Peyer's patch (tissue), 4 donors: ENCODE results near the gene EDDM3A.

ENCODE experiments used
- POLR2A ChIP-seq, 2 donors: fragments of 450-650 bp; IDR thresholded peaks; one replicate each; pipeline ENCODE4 v1.5.1; 2017; ENCODE audit warnings: antibody characterized with exemption in 2 of 2, mild to moderate bottlenecking in 2 of 2, moderate library complexity in 2 of 2
- TF ChIP-seq, protein P1 (sequence below), 6 experiments: fragments of 450-650 bp in 4 of 6; fragments of 200-600 bp in 2 of 6; sonication (generic) in 1 of 6; IDR thresholded peaks; one replicate each; pipeline ENCODE4 v1.5.1; 2017 to 2019; ENCODE audit warnings: antibody characterized with exemption in 6 of 6, mild to moderate bottlenecking in 3 of 6, moderate library complexity in 1 of 6

GRCh38 chr14:20748439-20748838 is 2.8 kb downstream of the EDDM3A start:
- TF ChIP-seq, protein P1, sequence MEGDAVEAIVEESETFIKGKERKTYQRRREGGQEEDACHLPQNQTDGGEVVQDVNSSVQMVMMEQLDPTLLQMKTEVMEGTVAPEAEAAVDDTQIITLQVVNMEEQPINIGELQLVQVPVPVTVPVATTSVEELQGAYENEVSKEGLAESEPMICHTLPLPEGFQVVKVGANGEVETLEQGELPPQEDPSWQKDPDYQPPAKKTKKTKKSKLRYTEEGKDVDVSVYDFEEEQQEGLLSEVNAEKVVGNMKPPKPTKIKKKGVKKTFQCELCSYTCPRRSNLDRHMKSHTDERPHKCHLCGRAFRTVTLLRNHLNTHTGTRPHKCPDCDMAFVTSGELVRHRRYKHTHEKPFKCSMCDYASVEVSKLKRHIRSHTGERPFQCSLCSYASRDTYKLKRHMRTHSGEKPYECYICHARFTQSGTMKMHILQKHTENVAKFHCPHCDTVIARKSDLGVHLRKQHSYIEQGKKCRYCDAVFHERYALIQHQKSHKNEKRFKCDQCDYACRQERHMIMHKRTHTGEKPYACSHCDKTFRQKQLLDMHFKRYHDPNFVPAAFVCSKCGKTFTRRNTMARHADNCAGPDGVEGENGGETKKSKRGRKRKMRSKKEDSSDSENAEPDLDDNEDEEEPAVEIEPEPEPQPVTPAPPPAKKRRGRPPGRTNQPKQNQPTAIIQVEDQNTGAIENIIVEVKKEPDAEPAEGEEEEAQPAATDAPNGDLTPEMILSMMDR (IDR thresholded peaks at IDR 0.05): no peak
- no peak for TF ChIP-seq POLR2A (IDR thresholded peaks at IDR 0.05)
